ENCODE data around the gene ZNF775.

Gene ZNF775

GRCh38 chr7:150401861-150402631 lies 22.9 kb downstream of the ZNF775 start:
- DNase-seq (ENCODE audit: insufficient read length, low spot score), result no peak
- no peak for FAIRE-seq

GRCh38 chr7:150402671-150403321 lies 23.7 kb downstream of the ZNF775 start:
- no peak for TF ChIP-seq POLR2A (IDR thresholded peaks at IDR 0.05; ENCODE audit: low read depth, low read length)
- FAIRE-seq (no peak), DNase-seq (ENCODE audit: insufficient read length, low spot score) (no peak)

More at GRCh38 chr7:150401861-150402631, 22.9 kb downstream of the ZNF775 start:
- TF ChIP-seq POLR2A (IDR thresholded peaks at IDR 0.05; ENCODE audit: low read depth, low read length), result no peak

DNA sequence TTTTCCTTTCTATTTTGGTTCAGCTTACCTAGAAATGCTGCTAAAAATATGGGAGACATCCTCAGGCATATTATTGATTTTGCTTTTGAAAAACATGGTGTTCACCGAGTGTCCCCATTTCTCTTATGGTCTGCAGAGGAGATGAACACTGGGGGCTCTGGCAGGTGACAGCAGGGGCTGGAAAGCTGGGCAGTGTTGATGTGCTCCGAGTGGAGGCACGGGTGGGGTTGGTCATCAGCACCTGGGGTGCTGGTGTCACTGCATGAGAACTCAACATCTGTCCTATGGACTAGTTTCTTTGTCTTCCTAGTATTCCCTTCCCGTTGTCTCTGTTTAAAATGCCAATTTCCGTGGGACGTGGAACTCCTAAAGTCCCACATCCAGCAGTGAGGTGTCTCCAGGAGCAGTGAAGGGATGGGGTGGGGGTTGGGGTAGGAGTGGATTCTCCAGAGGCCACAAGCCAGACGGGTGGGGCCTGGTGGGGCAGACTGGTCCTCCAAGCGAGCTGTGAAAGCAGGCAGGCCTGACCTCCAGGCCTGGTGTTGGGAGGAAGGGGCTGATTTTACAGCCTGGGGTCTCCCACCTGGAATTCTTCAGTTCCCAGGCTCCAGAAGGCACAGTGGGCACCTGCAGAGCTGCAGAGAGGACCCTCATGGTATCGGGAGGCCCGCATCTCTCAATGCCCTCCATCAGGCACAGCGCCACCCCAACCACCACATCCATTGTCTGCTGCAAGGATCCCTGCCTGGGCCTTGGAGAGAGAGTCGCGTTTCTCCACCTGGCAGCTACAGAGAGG lies 24.4 kb downstream of the ZNF775 start:
- no peak for TF ChIP-seq POLR2A (IDR thresholded peaks at IDR 0.05; ENCODE audit: low read depth, low read length)
- no peak for DNase-seq (ENCODE audit: insufficient read length, low spot score)
- FAIRE-seq, result no peak

GRCh38 chr7:150404172-150404804 lies 25.2 kb downstream of the ZNF775 start:
- no peak for FAIRE-seq

DNA sequence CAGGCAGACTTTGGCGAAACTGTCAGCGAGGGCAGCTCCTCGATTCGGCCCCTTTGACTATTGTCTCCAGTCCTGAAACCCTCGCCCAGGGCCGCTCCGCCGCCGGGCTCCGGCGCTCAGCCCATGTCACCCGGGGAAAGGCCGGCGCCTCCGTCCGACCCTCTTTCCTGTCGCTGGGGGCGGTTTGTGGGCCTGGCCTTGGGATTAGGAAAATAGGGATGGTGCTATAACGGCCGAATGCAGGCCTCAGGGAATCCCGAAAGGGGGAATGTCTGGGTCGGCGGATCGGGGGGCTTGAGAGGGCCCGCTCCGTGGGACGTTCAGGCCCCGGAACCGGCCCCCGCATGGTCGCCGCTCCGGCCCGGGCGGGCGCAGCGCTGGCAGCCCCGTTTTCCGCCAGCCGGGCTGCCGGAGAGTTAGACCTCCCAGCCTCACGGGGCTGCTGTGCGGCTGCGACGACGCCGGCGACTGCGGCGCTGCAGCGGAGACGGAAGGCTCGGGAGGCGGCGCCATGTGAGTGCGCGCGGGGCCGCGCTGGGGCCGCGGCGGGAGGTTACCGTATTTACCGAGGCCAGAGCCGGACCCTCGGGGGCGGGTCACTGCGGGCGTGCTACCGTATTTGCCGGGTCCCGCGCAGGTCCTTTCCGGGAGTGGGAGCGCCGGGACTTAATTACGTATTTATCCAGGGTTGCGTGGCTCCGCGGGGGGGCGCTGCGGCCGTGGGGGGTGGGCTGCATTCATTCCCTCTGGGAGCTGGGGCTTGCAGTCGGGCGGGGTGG lies 25.9 kb downstream of the ZNF775 start:
- DNase-seq (ENCODE audit: insufficient read length, low spot score), result peak; percentile 80
- FAIRE-seq, result no peak

More at GRCh38 chr7:150404172-150404804, 25.2 kb downstream of the ZNF775 start:
- no peak for TF ChIP-seq POLR2A (IDR thresholded peaks at IDR 0.05; ENCODE audit: low read depth, low read length)
- DNase-seq (ENCODE audit: insufficient read length, low spot score), result no peak

GRCh38 chr7:150405584-150406311 lies 26.6 kb downstream of the ZNF775 start:
- no peak for TF ChIP-seq POLR2A (IDR thresholded peaks at IDR 0.05; ENCODE audit: low read depth, low read length)
- DNase-seq (ENCODE audit: insufficient read length, low spot score) (no peak), FAIRE-seq (no peak)

More for the DNA sequence above, 25.9 kb downstream of the ZNF775 start:
- TF ChIP-seq POLR2A (IDR thresholded peaks at IDR 0.05; ENCODE audit: low read depth, low read length), result peak; percentile 68; the same call in 1 of the 2 replicates

DNA sequence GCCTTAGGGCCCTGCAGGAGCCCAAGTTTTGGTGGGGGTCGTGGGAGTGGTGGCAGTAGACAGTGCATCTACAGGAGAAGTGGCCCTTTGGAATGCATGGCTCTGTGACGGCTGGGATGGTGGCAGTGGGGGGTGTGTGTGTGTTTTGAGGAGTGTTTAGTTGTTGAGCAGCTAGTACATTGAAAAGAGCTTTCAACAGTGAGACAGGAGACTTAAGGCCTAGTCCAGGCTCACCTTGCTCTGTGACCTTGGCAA lies 27.1 kb downstream of the ZNF775 start:
- FAIRE-seq, result no peak
- DNase-seq (ENCODE audit: insufficient read length, low spot score), result no peak
- TF ChIP-seq POLR2A (IDR thresholded peaks at IDR 0.05; ENCODE audit: low read depth, low read length), result no peak

- DNase-seq (ENCODE audit: insufficient read length, low spot score) (no peak), FAIRE-seq (no peak)
- no peak for TF ChIP-seq POLR2A (IDR thresholded peaks at IDR 0.05; ENCODE audit: low read depth, low read length)
Measured at GRCh38 chr7:150406567-150407421, 27.7 kb downstream of the ZNF775 start.

- TF ChIP-seq POLR2A (IDR thresholded peaks at IDR 0.05; ENCODE audit: low read depth, low read length), result no peak
- no peak for FAIRE-seq
- no peak for DNase-seq (ENCODE audit: insufficient read length, low spot score)
Measured at GRCh38 chr7:150407588-150408392, 28.7 kb downstream of the ZNF775 start.

DNA sequence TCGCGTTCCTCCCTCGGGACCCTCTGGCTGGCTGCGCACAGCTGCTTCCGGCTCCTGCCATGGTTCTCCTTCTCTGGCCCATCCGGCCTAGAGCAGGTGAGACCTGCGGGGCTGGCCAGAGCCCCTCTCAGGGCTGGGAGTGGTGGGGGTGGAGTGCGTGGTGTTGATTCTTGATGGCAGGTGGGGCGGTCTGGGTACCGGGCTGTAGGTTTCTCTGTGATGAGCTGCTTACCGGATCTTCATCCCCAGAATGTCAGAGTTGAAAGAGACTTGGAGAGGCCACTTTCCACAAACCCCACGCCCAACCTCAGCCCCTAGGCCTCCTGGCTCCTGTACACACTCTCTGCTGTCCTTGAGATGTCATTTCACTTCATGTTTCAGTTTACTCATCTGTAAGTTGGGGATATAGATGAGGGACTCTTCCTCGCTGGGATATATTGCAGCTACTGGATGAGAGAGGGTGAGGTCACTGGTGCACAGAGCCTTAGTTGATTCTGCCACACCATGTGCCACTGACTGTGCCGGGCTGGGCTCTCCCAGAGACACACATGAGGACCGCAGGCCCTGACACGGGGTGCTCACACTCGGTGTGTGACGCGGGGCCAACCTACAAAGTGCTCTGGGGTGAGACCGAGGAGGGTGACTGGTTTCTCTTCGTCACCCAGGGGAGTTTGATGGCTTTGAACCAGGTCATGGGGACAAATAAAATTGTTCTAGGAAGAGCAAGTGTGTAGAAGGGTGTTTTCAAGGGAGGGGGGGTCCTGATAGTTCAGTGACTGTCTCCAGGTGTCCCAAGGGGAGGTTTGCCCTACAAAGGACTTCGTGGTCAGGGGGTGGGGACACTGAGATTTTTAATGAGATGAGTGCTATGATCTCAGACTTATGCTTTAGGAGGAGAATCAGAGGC lies 29.5 kb downstream of the ZNF775 start:
- no peak for TF ChIP-seq POLR2A (IDR thresholded peaks at IDR 0.05; ENCODE audit: low read depth, low read length)
- FAIRE-seq, result no peak
- DNase-seq (ENCODE audit: insufficient read length, low spot score), result no peak
